NCI-H2107 treated with DMSO at 0.1 percent for 48 hours (cell line): ENCODE measurements around the gene GLT1D1.
"Not testable (repeated sequence)": the region's sequence is repeated elsewhere in the genome, so short reads cannot be mapped to it uniquely, and the experiment has no call there.

Source experiments
- DNase-seq: peaks from one replicate; lab custom pipeline; 2025; ENCODE audit not compliant: unreplicated experiment; lab: John Stamatoyannopoulos, UW

The GLT1D1 gene

GRCh38 chr12:128852885-128853599, at the start of gene GLT1D1:
TSS of gene GLT1D1 (plus strand) at chr12:128853478. CDS start at chr12:128853582, 104 bp downstream.
- no peak for DNase-seq

GRCh38 chr12:128803788-128804187, 49.5 kb upstream of the GLT1D1 start:
- no peak for DNase-seq

- no peak for DNase-seq
Measured at GRCh38 chr12:128804762-128805161, 48.5 kb upstream of the GLT1D1 start.

- DNase-seq: not testable (repeated sequence)
Measured at GRCh38 chr12:128805406-128805805, 47.9 kb upstream of the GLT1D1 start.

- no peak for DNase-seq
Measured at GRCh38 chr12:128806573-128806972, 46.7 kb upstream of the GLT1D1 start.

GRCh38 chr12:128807161-128807724, 46.0 kb upstream of the GLT1D1 start:
- DNase-seq: no peak

- no peak for DNase-seq
Measured at GRCh38 chr12:128808651-128809050, 44.6 kb upstream of the GLT1D1 start.

- DNase-seq: no peak
Measured at GRCh38 chr12:128810182-128811127, 42.8 kb upstream of the GLT1D1 start.

GRCh38 chr12:128811806-128812205, 41.5 kb upstream of the GLT1D1 start:
- no peak for DNase-seq

GRCh38 chr12:128813392-128813791, 39.9 kb upstream of the GLT1D1 start:
- DNase-seq: no peak

- no peak for DNase-seq
Measured at GRCh38 chr12:128813883-128814282, 39.4 kb upstream of the GLT1D1 start.

- peak; percentile 41 for DNase-seq
Measured at GRCh38 chr12:128814411-128815261, 38.6 kb upstream of the GLT1D1 start.

- no peak for DNase-seq
Measured at GRCh38 chr12:128815779-128816642, 37.3 kb upstream of the GLT1D1 start.

GRCh38 chr12:128816643-128816920, 36.7 kb upstream of the GLT1D1 start:
- DNase-seq: no peak

- peak; percentile 39 for DNase-seq
Measured at GRCh38 chr12:128817111-128818015, 35.9 kb upstream of the GLT1D1 start.

- no peak for DNase-seq
Measured at GRCh38 chr12:128818065-128819022, 34.9 kb upstream of the GLT1D1 start.

GRCh38 chr12:128819293-128820144, 33.8 kb upstream of the GLT1D1 start:
- DNase-seq: peak; percentile 96
